ENCODE results near the gene UBTD1. TPM values are rescaled to one million over a fixed set of nuclear protein-coding genes. Genes with fewer than 3 reads are reported as not detected.

UBTD1 gene
- total RNA-seq, 4 donors from 2014 or later, result 13.7 to 40.0 (median 23.3) TPM

DNA sequence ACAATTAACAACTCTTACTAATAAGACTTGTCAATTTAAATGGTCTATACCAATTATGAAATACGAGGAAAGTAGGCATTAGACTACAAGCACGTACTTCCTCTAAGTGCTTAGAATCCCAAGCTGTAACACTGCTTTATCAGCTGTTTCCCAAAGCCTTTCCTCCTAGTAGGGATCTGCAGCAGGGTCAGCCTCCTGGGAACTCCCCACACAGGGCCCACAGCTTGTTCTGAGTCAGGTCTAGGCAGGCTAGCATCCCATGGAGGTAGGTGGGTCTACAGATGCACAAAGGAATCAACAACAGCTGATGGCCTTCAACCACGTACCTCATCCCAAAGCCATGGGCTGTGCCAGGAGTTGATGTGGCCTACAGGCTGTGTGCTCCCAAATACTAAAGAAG is 15.2 kb upstream of the UBTD1 start:
- no peak for DNase-seq
- intact Hi-C loops (cut with DNase I; ENCODE audit: low total_unique reads) (no loop called here), in situ Hi-C loops (cut with MboI; ENCODE audit: low sequenced_read_pairs in 4 of 4) (no loop called here)
- Histone ChIP-seq H3K27me3 (no peaks in the 10 kb centered on the region), H3K4me3 (no peak overlapping the region), H3K4me1 (peaks cover 4 to 9% of the 10 kb centered on the region in 2 donors), H3K36me3 (peaks cover 0 to 26% of the 10 kb centered on the region in 2 donors), H3K27ac (no peak overlapping the region), H3K9me3 (no peaks in the 10 kb centered on the region)
- TF ChIP-seq, protein P1, sequence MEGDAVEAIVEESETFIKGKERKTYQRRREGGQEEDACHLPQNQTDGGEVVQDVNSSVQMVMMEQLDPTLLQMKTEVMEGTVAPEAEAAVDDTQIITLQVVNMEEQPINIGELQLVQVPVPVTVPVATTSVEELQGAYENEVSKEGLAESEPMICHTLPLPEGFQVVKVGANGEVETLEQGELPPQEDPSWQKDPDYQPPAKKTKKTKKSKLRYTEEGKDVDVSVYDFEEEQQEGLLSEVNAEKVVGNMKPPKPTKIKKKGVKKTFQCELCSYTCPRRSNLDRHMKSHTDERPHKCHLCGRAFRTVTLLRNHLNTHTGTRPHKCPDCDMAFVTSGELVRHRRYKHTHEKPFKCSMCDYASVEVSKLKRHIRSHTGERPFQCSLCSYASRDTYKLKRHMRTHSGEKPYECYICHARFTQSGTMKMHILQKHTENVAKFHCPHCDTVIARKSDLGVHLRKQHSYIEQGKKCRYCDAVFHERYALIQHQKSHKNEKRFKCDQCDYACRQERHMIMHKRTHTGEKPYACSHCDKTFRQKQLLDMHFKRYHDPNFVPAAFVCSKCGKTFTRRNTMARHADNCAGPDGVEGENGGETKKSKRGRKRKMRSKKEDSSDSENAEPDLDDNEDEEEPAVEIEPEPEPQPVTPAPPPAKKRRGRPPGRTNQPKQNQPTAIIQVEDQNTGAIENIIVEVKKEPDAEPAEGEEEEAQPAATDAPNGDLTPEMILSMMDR (IDR thresholded peaks at IDR 0.05 in 4 of 5, conservative IDR thresholded peaks at IDR 0.05 in 1 of 5), result no peak
- no peak for TF ChIP-seq POLR2A (IDR thresholded peaks at IDR 0.05)
- no peak for ATAC-seq

DNA sequence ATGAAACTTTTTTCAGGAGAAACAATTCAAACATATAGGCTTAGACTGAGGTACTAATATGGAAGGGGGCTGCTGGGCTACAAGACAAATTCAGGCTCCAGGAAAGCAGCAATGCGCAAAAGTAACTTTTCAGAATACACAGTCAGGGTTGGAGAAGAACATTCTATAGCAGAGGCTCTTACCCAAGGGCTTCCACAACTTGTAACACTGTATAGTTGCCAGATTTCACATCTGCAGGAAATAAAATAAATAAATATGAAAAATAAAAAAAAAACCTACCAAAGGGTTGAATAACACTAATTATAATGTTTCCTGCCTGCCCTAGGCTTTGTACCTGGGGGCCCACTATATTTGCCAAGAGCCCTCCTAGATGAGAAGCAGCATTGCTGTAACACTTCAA is 14.8 kb upstream of the UBTD1 start:
- intact Hi-C loops (cut with DNase I; ENCODE audit: low total_unique reads) (no loop called here), in situ Hi-C loops (cut with MboI; ENCODE audit: low sequenced_read_pairs in 4 of 4) (no loop called here)
- Histone ChIP-seq H3K4me3 (no peak overlapping the region), H3K36me3 (peaks cover 0 to 24% of the 10 kb centered on the region in 2 donors), H3K9me3 (no peaks in the 10 kb centered on the region), H3K27ac (no peak overlapping the region), H3K4me1 (peaks cover 6 to 13% of the 10 kb centered on the region in 2 donors), H3K27me3 (no peaks in the 10 kb centered on the region)
- DNase-seq, result no peak
- TF ChIP-seq POLR2A (IDR thresholded peaks at IDR 0.05), result no peak
- TF ChIP-seq, protein P1 (IDR thresholded peaks at IDR 0.05 in 4 of 5, conservative IDR thresholded peaks at IDR 0.05 in 1 of 5), result no peak
- no peak for ATAC-seq

DNA sequence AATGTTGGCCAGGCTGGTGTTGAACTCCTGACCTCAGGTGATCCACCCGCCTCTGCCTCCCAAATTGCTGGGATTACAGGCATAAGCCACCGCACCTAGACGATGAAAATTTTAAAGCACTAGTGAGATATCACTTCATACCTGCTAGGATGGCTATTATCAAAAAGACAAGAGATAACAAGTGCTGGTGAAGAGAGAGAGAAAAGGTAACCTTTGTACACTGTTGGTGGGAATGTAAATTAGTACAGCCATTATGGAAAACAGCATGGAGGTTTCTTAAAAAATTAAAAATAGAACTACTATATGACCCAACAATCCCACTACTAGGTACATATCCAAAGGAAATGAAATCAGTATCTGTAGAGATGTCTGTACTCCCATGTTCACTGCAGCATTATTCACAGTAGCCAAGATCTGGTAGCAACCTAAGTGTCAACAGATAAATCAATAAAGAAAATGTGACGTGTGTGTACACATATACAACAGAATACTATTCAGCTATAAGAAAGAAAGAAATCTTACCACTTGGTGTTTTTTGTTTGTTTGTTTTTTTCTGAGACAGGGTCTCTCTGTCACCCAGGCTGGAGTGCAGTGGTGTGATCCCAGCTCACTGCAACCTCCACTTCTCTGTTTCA is 13.0 kb upstream of the UBTD1 start:
- in situ Hi-C loops (cut with MboI; ENCODE audit: low sequenced_read_pairs in 4 of 4), result no loop called here

DNA sequence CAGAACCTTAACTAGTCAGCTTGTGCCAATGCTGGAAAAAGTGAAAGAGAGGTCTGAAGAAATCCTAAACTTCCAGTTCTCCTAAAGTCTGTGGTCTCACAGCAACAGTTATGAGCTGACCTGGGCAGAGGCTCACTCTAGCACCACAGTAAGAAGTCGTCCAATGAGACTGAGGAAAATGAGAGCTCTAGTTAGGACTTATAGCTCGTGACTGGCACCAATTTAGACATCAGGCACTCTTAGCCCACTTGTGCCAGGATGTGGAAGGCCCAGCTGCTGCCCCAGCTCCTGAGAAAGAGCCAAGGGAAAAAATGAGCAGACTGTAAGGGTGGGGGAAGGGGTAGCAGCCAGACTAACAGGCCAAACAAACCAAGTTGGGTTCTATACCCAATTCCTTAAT is 8.1 kb upstream of the UBTD1 start:
- in situ Hi-C loops (cut with MboI; ENCODE audit: low sequenced_read_pairs in 4 of 4) (no loop called here), intact Hi-C loops (cut with DNase I; ENCODE audit: low total_unique reads) (no loop called here)
- Histone ChIP-seq H3K4me3 (no peak overlapping the region), H3K36me3 (no peaks in the 10 kb centered on the region), H3K4me1 (peaks cover 54 to 57% of the 10 kb centered on the region in 2 donors), H3K9me3 (no peaks in the 10 kb centered on the region), H3K27me3 (no peaks in the 10 kb centered on the region), H3K27ac (peak overlapping the region; percentile 78 to 87 (median 84))
- DNase-seq, result peak; percentile 48 to 81
- TF ChIP-seq, protein P1 (IDR thresholded peaks at IDR 0.05 in 4 of 5, conservative IDR thresholded peaks at IDR 0.05 in 1 of 5), result no peak
- ATAC-seq, result peak; percentile 99

More for the DNA sequence above, 13.0 kb upstream of the UBTD1 start:
- peaks cover 24 to 31% of the 10 kb centered on the region in 2 donors for H3K4me1 ChIP-seq
- TF ChIP-seq, protein P1 (IDR thresholded peaks at IDR 0.05 in 4 of 5, conservative IDR thresholded peaks at IDR 0.05 in 1 of 5), result no peak
- H3K27ac ChIP-seq, result no peak overlapping the region
- DNase-seq, result no peak
- ATAC-seq, result no peak
- no peaks in the 10 kb centered on the region for H3K9me3 ChIP-seq
- no peaks in the 10 kb centered on the region for H3K27me3 ChIP-seq
- peaks cover 0 to 5% of the 10 kb centered on the region in 2 donors for H3K36me3 ChIP-seq
- H3K4me3 ChIP-seq, result no peak overlapping the region
- intact Hi-C loops (cut with DNase I; ENCODE audit: low total_unique reads), result no loop called here

DNA sequence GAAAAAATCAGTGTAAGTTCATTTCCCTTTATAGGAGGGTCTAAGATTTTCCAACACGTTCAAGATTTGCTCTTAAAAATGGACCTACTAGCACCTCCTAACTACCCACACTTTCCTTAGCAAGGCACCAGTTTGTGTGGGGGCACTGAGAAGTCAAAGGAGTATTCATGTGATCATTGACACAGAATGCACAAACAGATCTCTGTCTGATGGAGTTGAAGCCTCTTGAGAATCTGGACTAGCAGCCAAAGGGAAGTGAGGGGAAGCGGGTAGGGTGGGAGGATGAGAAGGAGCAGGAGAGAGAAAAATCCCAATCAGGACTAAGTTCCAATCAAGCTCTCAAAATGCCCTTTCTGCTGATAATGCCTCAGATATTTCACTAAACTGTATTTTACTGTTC is 4.6 kb upstream of the UBTD1 start:
- no peak for TF ChIP-seq POLR2A (IDR thresholded peaks at IDR 0.05)
- TF ChIP-seq, protein P1 (IDR thresholded peaks at IDR 0.05 in 4 of 5, conservative IDR thresholded peaks at IDR 0.05 in 1 of 5), result no peak
- H3K27me3 ChIP-seq, result no peaks in the 10 kb centered on the region
- in situ Hi-C loops (cut with MboI; ENCODE audit: low sequenced_read_pairs in 4 of 4), result no loop called here
- DNase-seq (no peak), ATAC-seq (no peak)
- no peaks in the 10 kb centered on the region for H3K9me3 ChIP-seq
- no peaks in the 10 kb centered on the region for H3K36me3 ChIP-seq
- peak overlapping the region; percentile 42 to 61 (median 57) for H3K27ac ChIP-seq
- intact Hi-C loops (cut with DNase I; ENCODE audit: low total_unique reads), result no loop called here
- H3K4me3 ChIP-seq, result no peak overlapping the region
- H3K4me1 ChIP-seq, result peaks cover 57 to 59% of the 10 kb centered on the region in 2 donors

Measured in gastrocnemius medialis (tissue), 4 donors.